ENCODE measurements around the gene TRIM2. TPM values are rescaled to one million over a fixed set of nuclear protein-coding genes. Genes with fewer than 3 reads are reported as not detected.

TRIM2 gene
- total and polyA plus RNA-seq, 7 experiments from 2014 or later: 0.12 to 3.9 (median 2.1) TPM

- Mint-ChIP-seq H3K36me3 (peaks cover 0 to 9% (median 0%) of the 10 kb centered on the region in 5 donors), H3K9me3 (no peaks in the 10 kb centered on the region), H3K27me3 (peaks cover 0 to 2% (median 0%) of the 10 kb centered on the region in 5 donors), H3K4me1 (peaks cover 4 to 47% (median 32%) of the 10 kb centered on the region in 7 donors), H3K4me3 (no peak overlapping the region), H3K27ac (peak overlapping the region in 2 of 9 donors; percentile 8 to 46)
- intact Hi-C loops (cut with micrococcal nuclease): loop anchor here in 1 of 2 donors (5.0 to 10.0 kb wide), 2 partner anchors 1009 to 1207 kb away; partner anchors contain the start of gene PLRG1
- no peak overlapping the region for H3K27ac ChIP-seq (ENCODE audit: low read depth, low read length)
- no peaks in the 10 kb centered on the region for H3K36me3 ChIP-seq (ENCODE audit: control insufficient read depth in 2 of 3, insufficient read depth in 3 of 3, low read length in 3 of 3)
- no peak for DNase-seq
- ATAC-seq: no peak
- H3K27me3 ChIP-seq (ENCODE audit: control insufficient read depth in 2 of 2, insufficient read depth in 2 of 2, low read length in 2 of 2): no peaks in the 10 kb centered on the region
- ChIA-PET CTCF (interaction anchor here (1.2 kb wide), 1 partner anchor 86 kb away, joined by 3 read pairs; no protein-coding TSS in a partner anchor), POLR2A (interaction anchor here (2.1 kb wide), 1 partner anchor 226 kb away, joined by 5 read pairs; no protein-coding TSS in a partner anchor)
- no peak overlapping the region for H3K4me3 ChIP-seq (ENCODE audit: low read length)
- no peaks in the 10 kb centered on the region for H3K9me3 ChIP-seq (ENCODE audit: control insufficient read depth in 2 of 3, low read length in 3 of 3)
- H3K4me1 ChIP-seq (ENCODE audit: control insufficient read depth in 2 of 2, insufficient read depth in 2 of 2, low read length in 2 of 2): peaks cover 0 to 8% of the 10 kb centered on the region in 2 donors
Measured at GRCh38 chr4:153348006-153348405, 143.8 kb downstream of the TRIM2 start.

- intact Hi-C loops (cut with micrococcal nuclease): loop anchor here in 1 of 2 donors (5.0 to 10.0 kb wide), 2 partner anchors 1008 to 1205 kb away; partner anchors contain the start of gene PLRG1
- H3K27ac Mint-ChIP-seq: peak overlapping the region in 1 of 9 donors; percentile 29
- H3K36me3 ChIP-seq (ENCODE audit: control insufficient read depth in 2 of 3, insufficient read depth in 3 of 3, low read length in 3 of 3): no peaks in the 10 kb centered on the region
- POLR2A ChIA-PET: interaction anchor here (0.6 to 2.1 kb wide), 4 partner anchors 16 to 253 kb away, joined by 3 to 8 read pairs (median 4); no protein-coding TSS in a partner anchor
- no peak overlapping the region for H3K4me3 ChIP-seq (ENCODE audit: low read length)
- H3K27ac ChIP-seq (ENCODE audit: low read depth, low read length): no peak overlapping the region
- no peak for DNase-seq
- no peak for ATAC-seq
- peaks cover 4 to 47% (median 27%) of the 10 kb centered on the region in 7 donors for H3K4me1 Mint-ChIP-seq
- peaks cover 0 to 8% of the 10 kb centered on the region in 2 donors for H3K4me1 ChIP-seq (ENCODE audit: control insufficient read depth in 2 of 2, insufficient read depth in 2 of 2, low read length in 2 of 2)
- H3K36me3 Mint-ChIP-seq: peaks cover 0 to 13% (median 0%) of the 10 kb centered on the region in 5 donors
- no peaks in the 10 kb centered on the region for H3K27me3 Mint-ChIP-seq
- no peaks in the 10 kb centered on the region for H3K9me3 Mint-ChIP-seq
- no peaks in the 10 kb centered on the region for H3K9me3 ChIP-seq (ENCODE audit: control insufficient read depth in 2 of 3, low read length in 3 of 3)
- no peak overlapping the region for H3K4me3 Mint-ChIP-seq
- H3K27me3 ChIP-seq (ENCODE audit: control insufficient read depth in 2 of 2, insufficient read depth in 2 of 2, low read length in 2 of 2): no peaks in the 10 kb centered on the region
- CTCF ChIA-PET: interaction anchor here (1.2 kb wide), 1 partner anchor 85 kb away, joined by 3 read pairs; no protein-coding TSS in a partner anchor
Measured at GRCh38 chr4:153349206-153349805, 145.1 kb downstream of the TRIM2 start.

- Histone ChIP-seq H3K36me3 (ENCODE audit: control insufficient read depth in 2 of 3, insufficient read depth in 3 of 3, low read length in 3 of 3) (no peaks in the 10 kb centered on the region), H3K9me3 (ENCODE audit: control insufficient read depth in 2 of 3, low read length in 3 of 3) (no peaks in the 10 kb centered on the region), H3K27ac (ENCODE audit: low read depth, low read length) (no peak overlapping the region), H3K4me3 (ENCODE audit: low read length) (no peak overlapping the region), H3K4me1 (ENCODE audit: control insufficient read depth in 2 of 2, insufficient read depth in 2 of 2, low read length in 2 of 2) (no peaks in the 10 kb centered on the region), H3K27me3 (ENCODE audit: control insufficient read depth in 2 of 2, insufficient read depth in 2 of 2, low read length in 2 of 2) (no peaks in the 10 kb centered on the region)
- POLR2A ChIA-PET: no interaction called here
- H3K27me3 Mint-ChIP-seq: no peaks in the 10 kb centered on the region
- H3K4me1 Mint-ChIP-seq: peaks cover 0 to 6% (median 4%) of the 10 kb centered on the region in 7 donors
- peaks cover 0 to 48% (median 0%) of the 10 kb centered on the region in 5 donors for H3K36me3 Mint-ChIP-seq
- CTCF ChIA-PET: no interaction called here
- no peak overlapping the region for H3K4me3 Mint-ChIP-seq
- DNase-seq: no peak
- intact Hi-C loops (cut with micrococcal nuclease): loop anchor here in 1 of 2 donors (5.0 kb wide), 1 partner anchor 35 kb away; no protein-coding TSS in a partner anchor
- no peak overlapping the region for H3K27ac Mint-ChIP-seq
- H3K9me3 Mint-ChIP-seq: peaks cover 0 to 4% (median 0%) of the 10 kb centered on the region in 11 donors
- no peak for ATAC-seq
Measured at GRCh38 chr4:153362184-153362583, 157.9 kb downstream of the TRIM2 start.

GRCh38 chr4:153364061-153364460, 159.8 kb downstream of the TRIM2 start:
- H3K9me3 Mint-ChIP-seq: peaks cover 0 to 5% (median 0%) of the 10 kb centered on the region in 11 donors
- Histone ChIP-seq H3K9me3 (ENCODE audit: control insufficient read depth in 2 of 3, low read length in 3 of 3) (no peaks in the 10 kb centered on the region), H3K36me3 (ENCODE audit: control insufficient read depth in 2 of 3, insufficient read depth in 3 of 3, low read length in 3 of 3) (no peaks in the 10 kb centered on the region), H3K4me3 (ENCODE audit: low read length) (no peak overlapping the region), H3K27me3 (ENCODE audit: control insufficient read depth in 2 of 2, insufficient read depth in 2 of 2, low read length in 2 of 2) (no peaks in the 10 kb centered on the region), H3K27ac (ENCODE audit: low read depth, low read length) (no peak overlapping the region), H3K4me1 (ENCODE audit: control insufficient read depth in 2 of 2, insufficient read depth in 2 of 2, low read length in 2 of 2) (no peaks in the 10 kb centered on the region)
- ATAC-seq (no peak), DNase-seq (no peak)
- H3K4me3 Mint-ChIP-seq: no peak overlapping the region
- intact Hi-C loops (cut with micrococcal nuclease): loop anchor here in 1 of 2 donors (5.0 kb wide), 1 partner anchor 33 kb away; no protein-coding TSS in a partner anchor
- no peaks in the 10 kb centered on the region for H3K27me3 Mint-ChIP-seq
- ChIA-PET CTCF (interaction anchor here (1.0 kb wide), 1 partner anchor 275 kb away, joined by 4 read pairs; no protein-coding TSS in a partner anchor), POLR2A (no interaction called here)
- peaks cover 0 to 60% (median 0%) of the 10 kb centered on the region in 5 donors for H3K36me3 Mint-ChIP-seq
- H3K4me1 Mint-ChIP-seq: peaks cover 0 to 9% (median 3%) of the 10 kb centered on the region in 7 donors
- no peak overlapping the region for H3K27ac Mint-ChIP-seq

- Mint-ChIP-seq H3K9me3 (peaks cover 0 to 5% (median 0%) of the 10 kb centered on the region in 11 donors), H3K27me3 (no peaks in the 10 kb centered on the region), H3K36me3 (peaks cover 0 to 62% (median 0%) of the 10 kb centered on the region in 5 donors), H3K4me1 (peaks cover 0 to 9% (median 3%) of the 10 kb centered on the region in 7 donors), H3K27ac (peak overlapping the region in 1 of 9 donors; percentile 13), H3K4me3 (no peak overlapping the region)
- DNase-seq (peak in 1 of 9 donors; percentile 13), ATAC-seq (peak; percentile 72)
- no peaks in the 10 kb centered on the region for H3K27me3 ChIP-seq (ENCODE audit: control insufficient read depth in 2 of 2, insufficient read depth in 2 of 2, low read length in 2 of 2)
- no peak overlapping the region for H3K27ac ChIP-seq (ENCODE audit: low read depth, low read length)
- CTCF ChIA-PET: interaction anchor here (0.6 to 1.0 kb wide), 2 partner anchors 274 to 354 kb away, joined by 3 to 4 read pairs; no protein-coding TSS in a partner anchor
- intact Hi-C loops (cut with micrococcal nuclease): no loop called here
- H3K9me3 ChIP-seq (ENCODE audit: control insufficient read depth in 2 of 3, low read length in 3 of 3): no peaks in the 10 kb centered on the region
- no peaks in the 10 kb centered on the region for H3K36me3 ChIP-seq (ENCODE audit: control insufficient read depth in 2 of 3, insufficient read depth in 3 of 3, low read length in 3 of 3)
- H3K4me3 ChIP-seq (ENCODE audit: low read length): no peak overlapping the region
- H3K4me1 ChIP-seq (ENCODE audit: control insufficient read depth in 2 of 2, insufficient read depth in 2 of 2, low read length in 2 of 2): no peaks in the 10 kb centered on the region
- POLR2A ChIA-PET: interaction anchor here (0.6 kb wide), 1 partner anchor 16 kb away, joined by 8 read pairs; no protein-coding TSS in a partner anchor
Measured at GRCh38 chr4:153365003-153365402, 160.8 kb downstream of the TRIM2 start.

GRCh38 chr4:153366486-153366885, 162.2 kb downstream of the TRIM2 start:
- no peak overlapping the region for H3K27ac Mint-ChIP-seq
- no peaks in the 10 kb centered on the region for H3K9me3 ChIP-seq (ENCODE audit: control insufficient read depth in 2 of 3, low read length in 3 of 3)
- H3K27me3 ChIP-seq (ENCODE audit: control insufficient read depth in 2 of 2, insufficient read depth in 2 of 2, low read length in 2 of 2): no peaks in the 10 kb centered on the region
- peaks cover 0 to 5% (median 0%) of the 10 kb centered on the region in 11 donors for H3K9me3 Mint-ChIP-seq
- H3K4me3 Mint-ChIP-seq: no peak overlapping the region
- ATAC-seq (no peak), DNase-seq (no peak)
- H3K27ac ChIP-seq (ENCODE audit: low read depth, low read length): no peak overlapping the region
- POLR2A ChIA-PET: no interaction called here
- H3K27me3 Mint-ChIP-seq: no peaks in the 10 kb centered on the region
- peaks cover 0 to 68% (median 0%) of the 10 kb centered on the region in 5 donors for H3K36me3 Mint-ChIP-seq
- H3K4me3 ChIP-seq (ENCODE audit: low read length): no peak overlapping the region
- no peaks in the 10 kb centered on the region for H3K36me3 ChIP-seq (ENCODE audit: control insufficient read depth in 2 of 3, insufficient read depth in 3 of 3, low read length in 3 of 3)
- H3K4me1 Mint-ChIP-seq: peaks cover 0 to 9% (median 3%) of the 10 kb centered on the region in 7 donors
- CTCF ChIA-PET: no interaction called here
- intact Hi-C loops (cut with micrococcal nuclease): no loop called here
- no peaks in the 10 kb centered on the region for H3K4me1 ChIP-seq (ENCODE audit: control insufficient read depth in 2 of 2, insufficient read depth in 2 of 2, low read length in 2 of 2)
